ENCODE data around the gene MOCS1. TPM values are rescaled to one million over a fixed set of nuclear protein-coding genes. Genes with fewer than 3 reads are reported as not detected.

MOCS1 gene
- total RNA-seq, 4 donors from 2014 or later: 5.0 to 12.0 (median 8.4) TPM

DNA sequence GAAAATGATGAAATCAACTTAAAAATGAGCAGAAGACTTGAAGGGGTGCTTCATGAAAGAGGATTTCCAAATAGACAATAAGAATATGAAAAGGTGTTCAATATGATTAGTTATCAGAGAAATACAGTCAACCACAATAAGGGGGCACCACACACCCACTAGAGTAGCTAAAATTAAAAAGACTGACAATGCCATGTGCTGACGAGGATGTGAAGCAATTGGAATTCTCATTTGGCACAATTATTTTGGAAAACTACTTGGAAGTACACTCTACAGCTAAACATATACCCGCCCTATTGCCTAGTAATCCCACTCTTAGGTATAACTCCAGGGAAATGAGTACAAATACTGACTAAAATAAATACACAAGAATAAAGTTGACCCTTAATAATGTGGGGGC, 45.0 kb downstream of the MOCS1 start:
- DNase-seq: no peak
- Histone ChIP-seq H3K9me3 (no peaks in the 10 kb centered on the region), H3K27ac (peak overlapping the region in 1 of 4 donors; percentile 67), H3K36me3 (no peaks in the 10 kb centered on the region), H3K4me1 (peaks cover 0 to 31% (median 7%) of the 10 kb centered on the region in 3 donors), H3K27me3 (no peaks in the 10 kb centered on the region), H3K4me3 (no peak overlapping the region)
- 63 to 66% methylated on average over 2 of the region's 2 CpGs for WGBS, 2 donors
- intact Hi-C loops (cut with DNase I): loop anchor here (10.0 kb wide), 1 partner anchor 504 kb away; no protein-coding TSS in a partner anchor
- no peak for TF ChIP-seq POLR2A (IDR thresholded peaks at IDR 0.05)
- TF ChIP-seq, protein P1, sequence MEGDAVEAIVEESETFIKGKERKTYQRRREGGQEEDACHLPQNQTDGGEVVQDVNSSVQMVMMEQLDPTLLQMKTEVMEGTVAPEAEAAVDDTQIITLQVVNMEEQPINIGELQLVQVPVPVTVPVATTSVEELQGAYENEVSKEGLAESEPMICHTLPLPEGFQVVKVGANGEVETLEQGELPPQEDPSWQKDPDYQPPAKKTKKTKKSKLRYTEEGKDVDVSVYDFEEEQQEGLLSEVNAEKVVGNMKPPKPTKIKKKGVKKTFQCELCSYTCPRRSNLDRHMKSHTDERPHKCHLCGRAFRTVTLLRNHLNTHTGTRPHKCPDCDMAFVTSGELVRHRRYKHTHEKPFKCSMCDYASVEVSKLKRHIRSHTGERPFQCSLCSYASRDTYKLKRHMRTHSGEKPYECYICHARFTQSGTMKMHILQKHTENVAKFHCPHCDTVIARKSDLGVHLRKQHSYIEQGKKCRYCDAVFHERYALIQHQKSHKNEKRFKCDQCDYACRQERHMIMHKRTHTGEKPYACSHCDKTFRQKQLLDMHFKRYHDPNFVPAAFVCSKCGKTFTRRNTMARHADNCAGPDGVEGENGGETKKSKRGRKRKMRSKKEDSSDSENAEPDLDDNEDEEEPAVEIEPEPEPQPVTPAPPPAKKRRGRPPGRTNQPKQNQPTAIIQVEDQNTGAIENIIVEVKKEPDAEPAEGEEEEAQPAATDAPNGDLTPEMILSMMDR (IDR thresholded peaks at IDR 0.05): no peak

DNA sequence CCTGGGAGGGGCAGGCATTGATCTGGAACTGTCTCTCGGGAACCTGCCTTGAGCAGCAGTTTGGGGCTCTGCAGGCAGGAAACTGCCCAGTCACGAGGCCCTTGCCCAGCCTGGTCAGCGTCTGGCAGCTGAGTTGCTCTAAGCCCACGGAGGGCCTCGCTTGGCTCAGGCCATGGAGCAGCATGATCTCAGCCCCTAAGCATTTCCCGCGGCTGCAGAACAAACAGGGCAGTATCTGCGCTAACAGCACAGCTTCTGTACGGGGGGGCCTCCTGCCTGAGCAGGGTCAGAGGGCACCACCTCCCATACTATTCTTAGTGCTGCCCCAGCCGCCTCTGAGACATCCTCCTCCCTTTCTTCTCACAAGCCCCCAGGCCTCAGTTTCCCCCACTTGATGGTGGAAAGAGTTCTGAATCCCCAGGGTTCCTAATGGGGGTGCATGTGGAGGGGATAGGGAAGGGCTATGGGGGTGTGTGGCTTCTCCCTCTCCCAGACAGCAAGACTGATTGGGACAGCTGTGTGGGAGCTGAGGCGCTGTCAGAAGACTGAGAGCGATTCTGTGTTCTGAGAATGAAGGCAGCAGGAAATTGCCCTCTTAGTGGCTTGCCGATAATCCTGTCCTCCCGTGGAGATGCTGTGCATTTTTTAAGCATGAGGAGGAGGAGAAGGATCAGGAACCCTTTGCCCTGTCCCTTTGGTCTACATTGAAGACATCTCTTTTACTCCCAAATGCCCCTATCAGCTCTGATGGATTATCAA, 46.4 kb downstream of the MOCS1 start:
- no peak for TF ChIP-seq POLR2A (IDR thresholded peaks at IDR 0.05)
- TF ChIP-seq, protein P1 (IDR thresholded peaks at IDR 0.05): no peak
- intact Hi-C loops (cut with DNase I): loop anchor here (10.0 kb wide), 1 partner anchor 503 kb away; no protein-coding TSS in a partner anchor
- Histone ChIP-seq H3K4me1 (peaks cover 0 to 31% (median 7%) of the 10 kb centered on the region in 3 donors), H3K4me3 (no peak overlapping the region), H3K9me3 (no peaks in the 10 kb centered on the region), H3K36me3 (no peaks in the 10 kb centered on the region), H3K27me3 (no peaks in the 10 kb centered on the region), H3K27ac (peak overlapping the region; percentile 39 to 89 (median 71))
- DNase-seq: no peak
- 51 to 71% methylated on average over 3 to 8 of the region's 14 CpGs for WGBS, 2 donors

DNA sequence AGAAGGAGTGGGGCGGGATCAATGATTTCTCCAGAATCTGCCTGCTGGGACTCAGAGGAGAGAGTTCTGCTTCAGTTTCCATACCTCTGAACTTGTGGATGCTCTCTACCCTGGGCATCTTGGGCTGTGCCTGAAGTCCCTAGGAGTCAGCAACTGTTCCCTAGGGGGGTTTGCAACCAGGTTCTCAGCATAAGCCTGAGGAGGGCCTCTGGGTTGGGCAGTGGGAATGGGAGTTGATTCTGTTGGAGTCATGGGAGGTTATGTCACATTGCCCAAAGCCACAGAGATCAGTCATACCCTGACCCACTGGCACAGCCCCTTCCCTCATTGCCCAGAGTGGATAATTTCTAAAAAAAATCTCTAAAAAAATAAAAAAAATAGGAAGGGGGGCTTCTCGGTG, 47.4 kb downstream of the MOCS1 start:
- intact Hi-C loops (cut with DNase I): loop anchor here (10.0 kb wide), 1 partner anchor 502 kb away; no protein-coding TSS in a partner anchor
- no peak for TF ChIP-seq POLR2A (IDR thresholded peaks at IDR 0.05)
- TF ChIP-seq, protein P1 (IDR thresholded peaks at IDR 0.05): no peak
- H3K27ac ChIP-seq: peak overlapping the region in 3 of 4 donors; percentile 6 to 89 (median 75)

DNA sequence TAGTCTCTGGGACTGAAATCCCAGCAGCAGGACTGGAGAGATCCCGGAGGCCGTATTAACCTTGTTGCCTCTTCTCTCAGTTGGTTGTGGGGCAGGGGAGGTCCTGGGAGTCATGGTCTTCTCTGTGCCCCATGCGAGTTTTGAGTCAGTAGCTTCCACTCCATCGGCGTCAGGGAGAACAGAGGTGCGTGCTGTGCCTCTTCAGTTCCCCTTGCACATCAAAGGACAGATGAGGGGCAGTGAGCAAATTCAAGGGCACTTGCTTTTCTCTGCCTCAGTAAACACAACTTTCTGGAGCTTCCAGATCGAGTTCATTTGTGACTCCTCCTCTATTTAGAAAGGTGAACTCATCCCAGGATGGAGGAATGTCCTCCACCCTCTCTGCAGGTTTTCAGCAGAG, 48.6 kb downstream of the MOCS1 start:
- WGBS, 2 donors: 63 to 90% methylated on average over 2 to 7 of the region's 7 CpGs
- Histone ChIP-seq H3K27ac (peak overlapping the region in 2 of 4 donors; percentile 75 to 89), H3K36me3 (no peaks in the 10 kb centered on the region), H3K27me3 (no peaks in the 10 kb centered on the region), H3K4me3 (no peak overlapping the region), H3K4me1 (peaks cover 0 to 37% (median 14%) of the 10 kb centered on the region in 3 donors), H3K9me3 (no peaks in the 10 kb centered on the region)
- no peak for TF ChIP-seq POLR2A (IDR thresholded peaks at IDR 0.05)
- TF ChIP-seq, protein P1 (IDR thresholded peaks at IDR 0.05): no peak
- no peak for DNase-seq
- intact Hi-C loops (cut with DNase I): loop anchor here (10.0 kb wide), 1 partner anchor 501 kb away; no protein-coding TSS in a partner anchor

More for the DNA sequence above, 47.4 kb downstream of the MOCS1 start:
- H3K27me3 ChIP-seq: no peaks in the 10 kb centered on the region
- WGBS, 2 donors: 45 to 48% methylated on average over 2 of the region's 2 CpGs
- no peaks in the 10 kb centered on the region for H3K9me3 ChIP-seq
- no peak for DNase-seq
- H3K4me1 ChIP-seq: peaks cover 0 to 36% (median 14%) of the 10 kb centered on the region in 3 donors
- H3K4me3 ChIP-seq: no peak overlapping the region
- no peaks in the 10 kb centered on the region for H3K36me3 ChIP-seq

DNA sequence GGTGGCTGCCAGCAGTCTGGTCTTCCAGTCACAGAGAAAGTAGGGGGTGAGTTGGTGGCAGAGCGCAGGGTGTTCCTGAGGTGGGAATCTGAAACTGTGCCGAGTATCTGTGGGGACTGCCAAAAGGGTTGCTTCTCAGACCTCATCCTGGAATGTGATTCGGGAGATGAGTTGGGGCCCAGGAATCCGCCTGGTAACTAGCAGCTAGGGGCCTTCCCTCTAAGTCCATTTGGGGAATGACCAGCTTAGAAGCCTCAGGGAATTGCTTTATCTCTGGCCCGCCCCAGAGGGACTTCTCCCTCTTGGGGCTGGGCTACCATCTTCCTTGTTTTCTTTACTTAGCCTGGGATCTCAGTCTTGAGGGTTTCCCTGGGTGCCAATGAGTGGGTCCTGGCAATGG, 49.6 kb downstream of the MOCS1 start:
- no peak overlapping the region for H3K4me3 ChIP-seq
- peaks cover 0 to 37% (median 14%) of the 10 kb centered on the region in 3 donors for H3K4me1 ChIP-seq
- peak overlapping the region in 3 of 4 donors; percentile 29 to 89 (median 75) for H3K27ac ChIP-seq
- DNase-seq: no peak
- H3K36me3 ChIP-seq: no peaks in the 10 kb centered on the region
- no peaks in the 10 kb centered on the region for H3K9me3 ChIP-seq
- intact Hi-C loops (cut with DNase I): loop anchor here (10.0 kb wide), 1 partner anchor 500 kb away; no protein-coding TSS in a partner anchor
- no peak for TF ChIP-seq POLR2A (IDR thresholded peaks at IDR 0.05)
- TF ChIP-seq, protein P1 (IDR thresholded peaks at IDR 0.05): no peak
- WGBS, 2 donors: 32 to 65% methylated on average over 3 to 4 of the region's 5 CpGs
- no peaks in the 10 kb centered on the region for H3K27me3 ChIP-seq
